ENCODE data around the gene TEKTIP1. TPM values are rescaled to one million over a fixed set of nuclear protein-coding genes. Genes with fewer than 3 reads are reported as not detected.

TEKTIP1 gene
- total and polyA plus RNA-seq, 10 of the 15 experiments (the other 5 are each of a cell fraction or from before 2014, with no cell fraction given) = 0.18 to 2.6 (median 0.60) TPM; not detected in 5

GRCh38 chr19:3572132-3572854 is 33.3 kb downstream of the TEKTIP1 start:
- H3K9ac ChIP-seq (ENCODE audit: control insufficient read depth, insufficient read depth, low read length) = peak overlapping the region; percentile 36
- H2AFZ ChIP-seq (ENCODE audit: control insufficient read depth, low read depth, low read length) = peak overlapping the region; percentile 76
- in situ Hi-C loops (cut with MboI) (no loop called here), intact Hi-C loops (cut with micrococcal nuclease; ENCODE audit: unreplicated experiment) (loop anchor here (5.0 kb wide), 1 partner anchor 35 kb away; the partner anchor contains the start of gene TBXA2R)
- H3K27me3 ChIP-seq (replicated peaks in 1 of 2; ENCODE audit: control insufficient read depth in 2 of 2, insufficient read depth in 2 of 2, low read length in 1 of 2) = no peaks in the 10 kb centered on the region
- POLR2A ChIA-PET = no interaction called here
- peaks cover 3% of the 10 kb centered on the region for H3K79me2 ChIP-seq (ENCODE audit: control insufficient read depth, insufficient read depth, low read length)
- RAD21 ChIA-PET (ENCODE audit: unreplicated experiment) = no interaction called here
- no TSS peak for BruUV-seq (replicated peaks)
- no peaks in the 10 kb centered on the region for H3K9me3 ChIP-seq (replicated peaks; ENCODE audit: control insufficient read depth, insufficient read depth, low read length)
- no peaks in the 10 kb centered on the region; a peak in 2 of 4 replicates for H3K36me3 ChIP-seq (ENCODE audit: control insufficient read depth in 2 of 2, insufficient read depth in 2 of 2, low read length in 1 of 2)
- CTCF ChIA-PET = interaction anchor here (0.7 to 0.9 kb wide), 2 partner anchors 9 to 13 kb away, joined by 3 to 4 read pairs; no protein-coding TSS in a partner anchor
- ATAC-seq (peak; percentile 97), FAIRE-seq (peak; percentile 99), DNase-seq (ENCODE audit: low read depth, low spot score) (peak; percentile 97)
- 6% methylated on average over 29 of the region's 48 CpGs for WGBS (ENCODE audit: insufficient coverage, insufficient replicate concordance, low lambda C conversion rate, missing lambda C conversion rate)
- H4K20me1 ChIP-seq (ENCODE audit: control insufficient read depth, insufficient read depth) = no peaks in the 10 kb centered on the region
- peak overlapping the region; percentile 85 for H3K4me3 ChIP-seq
- peak overlapping the region; percentile 98 for H3K4me2 ChIP-seq (ENCODE audit: control insufficient read depth, insufficient read depth)
- SMC1A ChIA-PET (ENCODE audit: uncharacterized antibody, unreplicated experiment) = interaction anchor here (0.7 kb wide), 1 partner anchor 11 kb away, joined by 3 read pairs; no protein-coding TSS in a partner anchor
- peaks cover 3% of the 10 kb centered on the region for H3K4me1 ChIP-seq (ENCODE audit: control insufficient read depth, insufficient read depth, low read length)
- H3K27ac ChIP-seq (ENCODE audit: control insufficient read depth, insufficient read depth) = no peak overlapping the region
- TF ChIP-seq PKNOX1 (IDR thresholded peaks at IDR 0.05) (peak; percentile 53; the same call in 1 of the 2 replicates), ZNF384 (IDR thresholded peaks at IDR 0.05; ENCODE audit: borderline replicate concordance, low read depth, low read length) (no peak), MYB (IDR thresholded peaks at IDR 0.05; ENCODE audit: borderline replicate concordance, low read depth, low read length) (no peak), ASH2L (IDR thresholded peaks at IDR 0.05; ENCODE audit: borderline replicate concordance, low read depth) (no peak), ZZZ3 (IDR thresholded peaks at IDR 0.05; ENCODE audit: control insufficient read depth, insufficient read length, low read depth) (no peak), ZNF622 (IDR thresholded peaks at IDR 0.05) (peak; percentile 50; the same call in 1 of the 2 replicates), POU2F2 (IDR thresholded peaks at IDR 0.05; ENCODE audit: borderline replicate concordance, low read depth, low read length) (peak; percentile 52; the same call in 1 of the 3 replicates), TCF12 (IDR thresholded peaks at IDR 0.05; ENCODE audit: low read depth, low read length) (no peak), BMI1 (IDR thresholded peaks at IDR 0.05; ENCODE audit: borderline replicate concordance) (peak; percentile 98), HSF1 (IDR thresholded peaks at IDR 0.05; ENCODE audit: low read depth, low read length) (no peak), MTA3 (IDR thresholded peaks at IDR 0.05; ENCODE audit: borderline replicate concordance, low read length) (no peak)
- TF ChIP-seq, protein P1, sequence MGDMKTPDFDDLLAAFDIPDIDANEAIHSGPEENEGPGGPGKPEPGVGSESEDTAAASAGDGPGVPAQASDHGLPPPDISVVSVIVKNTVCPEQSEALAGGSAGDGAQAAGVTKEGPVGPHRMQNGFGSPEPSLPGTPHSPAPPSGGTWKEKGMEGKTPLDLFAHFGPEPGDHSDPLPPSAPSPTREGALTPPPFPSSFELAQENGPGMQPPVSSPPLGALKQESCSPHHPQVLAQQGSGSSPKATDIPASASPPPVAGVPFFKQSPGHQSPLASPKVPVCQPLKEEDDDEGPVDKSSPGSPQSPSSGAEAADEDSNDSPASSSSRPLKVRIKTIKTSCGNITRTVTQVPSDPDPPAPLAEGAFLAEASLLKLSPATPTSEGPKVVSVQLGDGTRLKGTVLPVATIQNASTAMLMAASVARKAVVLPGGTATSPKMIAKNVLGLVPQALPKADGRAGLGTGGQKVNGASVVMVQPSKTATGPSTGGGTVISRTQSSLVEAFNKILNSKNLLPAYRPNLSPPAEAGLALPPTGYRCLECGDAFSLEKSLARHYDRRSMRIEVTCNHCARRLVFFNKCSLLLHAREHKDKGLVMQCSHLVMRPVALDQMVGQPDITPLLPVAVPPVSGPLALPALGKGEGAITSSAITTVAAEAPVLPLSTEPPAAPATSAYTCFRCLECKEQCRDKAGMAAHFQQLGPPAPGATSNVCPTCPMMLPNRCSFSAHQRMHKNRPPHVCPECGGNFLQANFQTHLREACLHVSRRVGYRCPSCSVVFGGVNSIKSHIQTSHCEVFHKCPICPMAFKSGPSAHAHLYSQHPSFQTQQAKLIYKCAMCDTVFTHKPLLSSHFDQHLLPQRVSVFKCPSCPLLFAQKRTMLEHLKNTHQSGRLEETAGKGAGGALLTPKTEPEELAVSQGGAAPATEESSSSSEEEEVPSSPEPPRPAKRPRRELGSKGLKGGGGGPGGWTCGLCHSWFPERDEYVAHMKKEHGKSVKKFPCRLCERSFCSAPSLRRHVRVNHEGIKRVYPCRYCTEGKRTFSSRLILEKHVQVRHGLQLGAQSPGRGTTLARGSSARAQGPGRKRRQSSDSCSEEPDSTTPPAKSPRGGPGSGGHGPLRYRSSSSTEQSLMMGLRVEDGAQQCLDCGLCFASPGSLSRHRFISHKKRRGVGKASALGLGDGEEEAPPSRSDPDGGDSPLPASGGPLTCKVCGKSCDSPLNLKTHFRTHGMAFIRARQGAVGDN (IDR thresholded peaks at IDR 0.05) = no peak
- TF ChIP-seq, protein P2, sequence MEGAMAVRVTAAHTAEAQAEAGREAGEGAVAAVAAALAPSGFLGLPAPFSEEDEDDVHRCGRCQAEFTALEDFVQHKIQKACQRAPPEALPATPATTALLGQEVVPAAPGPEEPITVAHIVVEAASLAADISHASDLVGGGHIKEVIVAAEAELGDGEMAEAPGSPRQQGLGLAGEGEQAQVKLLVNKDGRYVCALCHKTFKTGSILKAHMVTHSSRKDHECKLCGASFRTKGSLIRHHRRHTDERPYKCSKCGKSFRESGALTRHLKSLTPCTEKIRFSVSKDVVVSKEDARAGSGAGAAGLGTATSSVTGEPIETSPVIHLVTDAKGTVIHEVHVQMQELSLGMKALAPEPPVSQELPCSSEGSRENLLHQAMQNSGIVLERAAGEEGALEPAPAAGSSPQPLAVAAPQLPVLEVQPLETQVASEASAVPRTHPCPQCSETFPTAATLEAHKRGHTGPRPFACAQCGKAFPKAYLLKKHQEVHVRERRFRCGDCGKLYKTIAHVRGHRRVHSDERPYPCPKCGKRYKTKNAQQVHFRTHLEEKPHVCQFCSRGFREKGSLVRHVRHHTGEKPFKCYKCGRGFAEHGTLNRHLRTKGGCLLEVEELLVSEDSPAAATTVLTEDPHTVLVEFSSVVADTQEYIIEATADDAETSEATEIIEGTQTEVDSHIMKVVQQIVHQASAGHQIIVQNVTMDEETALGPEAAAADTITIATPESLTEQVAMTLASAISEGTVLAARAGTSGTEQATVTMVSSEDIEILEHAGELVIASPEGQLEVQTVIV (IDR thresholded peaks at IDR 0.05; ENCODE audit: borderline replicate concordance, partially characterized antibody) = peak; percentile 52
